OCI-LY3 (cell line): Measurements from ENCODE around the gene AHNAK2.

Experiments
- H2AFZ ChIP-seq: fragments of 200-600, 300-600 bp; shearing (Covaris generic); 2 replicates; pipeline ENCODE4 v1.6.0; 2014; ENCODE audit warnings: antibody characterized with exemption, low read depth, low read length
- H3K27ac ChIP-seq: fragments of 200-600, 300-600 bp; sonication (generic); 2 replicates; pipeline ENCODE4 v1.5.1; 2014; ENCODE audit warnings: mild to moderate bottlenecking, low read length, moderate library complexity, mixed read lengths
- H3K27me3 ChIP-seq: fragments of 200-600, 300-600 bp; sonication (generic); 2 replicates; pipeline ENCODE4 v1.6.1; 2014; ENCODE audit warnings: low read depth, low read length, mixed read lengths
- H3K36me3 ChIP-seq: fragments of 200-600, 300-600 bp; sonication (generic); replicated peaks from 2 replicates; pipeline ENCODE3; 2014; ENCODE audit warnings: low read depth, low read length, mixed read lengths
- H3K4me1 ChIP-seq: fragments of 300-600, 200-600 bp; sonication (generic); 2 replicates; pipeline ENCODE4 v1.6.1; 2014; ENCODE audit warnings: low read length, mixed read lengths
- H3K4me2 ChIP-seq: fragments of 200-600, 300-600 bp; sonication (generic); 2 replicates; pipeline ENCODE4 v1.6.1; 2014; ENCODE audit warnings: low read length, mixed read lengths
- H3K4me3 ChIP-seq: fragments of 300-600, 200-600 bp; sonication (generic); 2 replicates; pipeline ENCODE4 v1.5.1; 2014; ENCODE audit warnings: antibody characterized with exemption, mild to moderate bottlenecking, low read length, moderate library complexity
- H3K79me2 ChIP-seq: fragments of 300-600, 200-600 bp; shearing (Covaris generic); 2 replicates; pipeline ENCODE4 v1.6.1; 2014; ENCODE audit warnings: mild to moderate bottlenecking, low read length, mixed read lengths
- H3K9ac ChIP-seq: fragments of 300-600, 200-600 bp; shearing (Covaris generic); 2 replicates; pipeline ENCODE4 v1.6.0; 2014; ENCODE audit warnings: mild to moderate bottlenecking, low read length, moderate library complexity
- H3K9me3 ChIP-seq: fragments of 200-600, 300-600 bp; shearing (Covaris generic); 2 replicates; pipeline ENCODE4 v1.6.1; 2014; ENCODE audit warnings: low read length, mixed read lengths; ENCODE audit not compliant: insufficient read depth
- H4K20me1 ChIP-seq: fragments of 200-600, 300-600 bp; sonication (generic); 2 replicates; pipeline ENCODE4 v1.6.1; 2016; ENCODE audit warnings: low read length, mixed read lengths; ENCODE audit not compliant: insufficient read depth
- CTCF ChIP-seq: fragments of 200-600, 300-600 bp; sonication (generic); IDR thresholded peaks from 2 replicates; pipeline ENCODE4 v1.5.1; 2014; ENCODE audit warnings: antibody characterized with exemption, low read length, low read depth
- EZH2phosphoT487 ChIP-seq: fragments of 200-600 bp; shearing (Covaris generic); IDR thresholded peaks from 2 replicates; pipeline ENCODE4 v1.6.1; 2018; ENCODE audit warnings: antibody characterized with exemption, mixed run types, low read depth

Gene AHNAK2

DNA sequence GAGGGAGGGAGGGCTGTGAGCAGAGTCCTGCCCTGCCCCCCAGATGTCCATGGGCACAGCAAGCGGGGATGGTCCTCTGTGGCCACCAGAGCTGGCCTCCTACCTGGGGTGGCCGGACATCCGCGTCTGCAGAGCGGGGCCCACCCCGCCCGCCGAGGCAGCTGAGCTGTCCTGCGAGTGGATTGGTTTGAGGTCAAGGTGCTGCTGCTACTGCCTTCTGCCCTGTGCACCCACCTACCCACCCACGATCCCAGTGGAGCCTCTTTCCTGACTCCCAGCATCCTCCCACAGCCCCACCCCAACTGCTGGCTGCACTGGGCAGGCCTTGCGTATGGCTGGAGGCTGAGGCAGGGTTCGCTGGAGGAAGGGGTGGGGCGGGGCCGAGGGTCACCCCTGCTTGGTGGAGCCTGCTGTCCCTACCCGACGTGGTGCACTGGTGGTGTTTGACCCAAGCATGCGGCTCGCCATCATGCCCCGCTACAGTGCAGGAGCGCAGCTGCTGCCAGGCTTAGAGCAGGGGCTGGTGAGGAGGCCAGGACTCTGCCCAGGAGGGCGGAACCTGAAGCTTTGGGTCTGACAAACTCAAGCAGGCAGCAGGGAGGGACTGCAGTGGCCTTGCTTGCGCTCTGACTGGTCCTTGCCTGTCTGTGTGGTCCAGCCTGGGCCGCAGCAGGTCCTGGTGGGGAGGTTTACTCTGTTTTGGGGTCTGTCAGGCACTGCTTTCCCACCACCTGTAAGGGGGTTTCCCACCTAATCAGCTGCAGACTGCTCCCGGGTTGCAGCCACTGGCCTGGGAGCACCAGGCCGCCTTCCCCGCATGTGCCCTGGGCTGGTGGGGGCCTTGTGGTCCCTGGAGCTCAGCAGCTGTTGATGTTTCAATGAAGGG is 89.4 kb downstream of the AHNAK2 start:
- no peaks in the 10 kb centered on the region for H3K36me3 ChIP-seq
- no peaks in the 10 kb centered on the region for H3K79me2 ChIP-seq
- no peaks in the 10 kb centered on the region for H3K9me3 ChIP-seq
- no peak overlapping the region for H3K4me3 ChIP-seq
- no peak overlapping the region for H3K4me2 ChIP-seq
- no peaks in the 10 kb centered on the region for H4K20me1 ChIP-seq
- H3K9ac ChIP-seq = no peak overlapping the region
- no peak overlapping the region for H3K27ac ChIP-seq
- no peak overlapping the region for H2AFZ ChIP-seq
- peaks cover 5% of the 10 kb centered on the region; the same call in 1 of the 2 replicates for H3K4me1 ChIP-seq
- TF ChIP-seq CTCF (no peak), EZH2phosphoT487 (no peak)
- H3K27me3 ChIP-seq = no peaks in the 10 kb centered on the region

DNA sequence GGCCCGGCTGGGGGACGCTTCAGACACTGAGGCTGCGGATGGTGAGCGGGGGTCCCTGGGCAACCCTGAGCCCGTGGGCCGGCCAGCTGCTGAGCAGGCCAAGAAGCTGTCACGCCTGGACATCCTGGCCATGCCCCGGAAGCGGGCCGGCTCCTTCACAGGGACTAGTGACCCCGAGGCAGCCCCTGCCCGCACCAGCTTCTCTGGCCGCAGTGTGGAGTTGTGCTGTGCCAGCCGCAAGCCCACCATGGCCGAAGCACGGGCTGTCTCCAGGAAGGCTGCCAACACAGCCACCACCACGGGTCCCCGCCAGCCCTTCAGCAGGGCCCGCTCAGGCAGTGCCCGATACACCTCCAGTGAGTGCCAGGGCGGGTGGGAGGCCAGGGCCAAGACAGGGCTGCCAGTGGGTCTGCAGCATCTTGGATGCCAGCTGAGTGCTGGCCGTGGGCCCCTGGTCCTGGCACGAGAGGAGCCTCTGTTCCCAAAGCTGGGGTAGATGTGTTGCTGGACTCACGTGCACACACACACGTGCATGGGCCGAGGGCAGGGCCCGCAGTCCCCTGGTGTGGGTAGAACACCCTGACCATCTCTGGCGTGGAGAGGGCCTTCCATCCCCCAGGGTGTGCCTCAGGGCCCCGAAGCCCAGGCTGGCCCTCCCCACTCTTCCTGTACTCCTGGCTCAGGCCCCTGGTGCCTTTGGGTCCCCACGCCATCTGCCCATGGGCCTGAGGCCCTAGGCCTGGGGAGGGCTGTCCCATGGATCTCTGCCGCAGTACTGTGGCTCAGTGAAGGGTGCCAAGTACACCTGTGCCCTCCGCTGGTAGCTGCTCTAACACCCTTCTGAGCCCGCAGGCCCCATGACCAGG is 90.3 kb downstream of the AHNAK2 start:
- H4K20me1 ChIP-seq = no peaks in the 10 kb centered on the region
- H3K9ac ChIP-seq = no peak overlapping the region
- TF ChIP-seq EZH2phosphoT487 (no peak), CTCF (no peak)
- peaks cover 5% of the 10 kb centered on the region; the same call in 1 of the 2 replicates for H3K4me1 ChIP-seq
- H3K4me2 ChIP-seq = no peak overlapping the region
- no peaks in the 10 kb centered on the region for H3K9me3 ChIP-seq
- H3K36me3 ChIP-seq = no peaks in the 10 kb centered on the region
- no peak overlapping the region for H2AFZ ChIP-seq
- H3K4me3 ChIP-seq = no peak overlapping the region
- H3K27ac ChIP-seq = no peak overlapping the region
- no peaks in the 10 kb centered on the region for H3K79me2 ChIP-seq
- no peaks in the 10 kb centered on the region for H3K27me3 ChIP-seq
